Heart left ventricle (tissue), 16 donors: ENCODE data around the gene NPY1R. TPM values are rescaled to one million over a fixed set of nuclear protein-coding genes. Genes with fewer than 3 reads are reported as not detected.

Experiments used
- ATAC-seq, 4 donors: fragments of 200-7000 bp; cut with Tn5 transposase; one replicate each; pipeline ENCODE4 v1.9.1; 2020 to 2022; ENCODE audit warnings: moderate library complexity in 4 of 4, mild to moderate bottlenecking in 3 of 4, moderate number of reproducible peaks in 1 of 4
- DNase-seq, 5 donors: peaks; one replicate each; pipeline ENCODE4 v3.0.0-alpha.2; 2020
- H3K27ac ChIP-seq, 12 donors: fragments of 200-600 bp; sonication (generic) in 4 of 12; one replicate each; pipeline versions ENCODE4 v1.5.0 to v1.8.0; 2016 to 2022; ENCODE audit warnings: mild to moderate bottlenecking in 2 of 12
- H3K27me3 ChIP-seq, 9 donors: fragments of 200-600 bp; sonication (generic) in 2 of 9; one replicate each; pipeline versions ENCODE4 v1.5.1 to v1.8.0; 2016 to 2022; ENCODE audit warnings: mild to moderate bottlenecking in 3 of 9
- H3K36me3 ChIP-seq, 9 donors: fragments of 200-600 bp; sonication (generic) in 2 of 9; one replicate each; pipeline versions ENCODE4 v1.5.0 to v1.8.0; 2018 to 2022; ENCODE audit warnings: mild to moderate bottlenecking in 2 of 9
- H3K4me1 ChIP-seq, 12 donors: fragments of 200-600 bp; sonication (generic) in 4 of 12; one replicate each; pipeline versions ENCODE4 v1.5.0 to v1.8.0; 2016 to 2022; ENCODE audit warnings: mild to moderate bottlenecking in 3 of 12
- H3K4me3 ChIP-seq, 12 donors: fragments of 200-600 bp; sonication (generic) in 4 of 12; one replicate each; pipeline versions ENCODE4 v1.5.0 to v1.8.0; 2017 to 2022; ENCODE audit warnings: mild to moderate bottlenecking in 9 of 12, moderate library complexity in 4 of 12
- H3K9me3 ChIP-seq, 12 donors: fragments of 200-600 bp; sonication (generic) in 4 of 12; one replicate each; pipeline versions ENCODE4 v1.5.0 to v1.8.0; 2016 to 2022; ENCODE audit warnings: mild to moderate bottlenecking in 1 of 12
- POLR2A ChIP-seq, 2 donors: fragments of 450-650 bp; IDR thresholded peaks; one replicate each; pipeline ENCODE4 v1.6.1; 2017; ENCODE audit warnings: antibody characterized with exemption in 2 of 2, mild to moderate bottlenecking in 2 of 2, moderate library complexity in 2 of 2
- WGBS, 4 donors: extraction: QIAGEN DNeasy Blood & Tissue Kit in 2 of 4; methylation state at CpG; one replicate each; pipeline versions ENCODE4 v1.1.5 to v1.1.7; 2013 to 2018; 5-methylcytosine and 5-hydroxymethylcytosine counted together
- intact Hi-C, 10 donors: fragments of 100-400 bp; cut with DNase I; formaldehyde crosslinking; loops; one replicate each; pipeline versions ENCODE4 v1.11.1 to v1.14.2; 2022
- polyA plus RNA-seq, 2 donors: library from polyadenylated mRNA; stranded (reverse); fragments of 200-250 nt; gene quantifications; one replicate each; pipeline ENCODE4 v1.2.3, GENCODE V29; 2013
- total RNA-seq, 9 donors: library from RNA; depleted of rRNA in 2 of 9; stranded (reverse); fragments of >200 nt in 2 of 9; fragmentation: NEBNext Ultra II Directional in 3 of 9; extraction: Animal tissue kit (Norgen Biotek cat#: 25700) in 3 of 9; gene quantifications; one replicate each; pipeline versions ENCODE4 v1.1.0 to v1.2.4, GENCODE V29; 2016 to 2023
- TF ChIP-seq, protein P1 (sequence below), 12 donors: fragments of 200-600 bp; sonication (generic) in 4 of 12; IDR thresholded peaks; one replicate each; pipeline versions ENCODE4 v1.5.0 to v1.8.0; 2018 to 2022; ENCODE audit warnings: antibody characterized with exemption in 12 of 12, mild to moderate bottlenecking in 5 of 12
- donor health status: ischemic (EF 13 %, LVEDD 7.1; RV severe dilation, severe dysfunction).
- donor health status: healthy with polysubstance abuse.
- donor health status: DM: no; HTN: yes; CAD: no.
- donor health status: DM: no; HTN: no; CAD: no.
- donor health status: ischemic (EF 25% LVEDD 6.9; RV normal size, moderate dysfunction).
- donor health status: ischemic (EF 25% LVEDD 5.7; RV mildly dilated, moderate dysfunction).
- donor health status: healthy.
- donor health status: DM: yes; HTN: yes; CAD: no.
- donor health status: ischemic (EF 35%, LVEDD 5.7; RV mildly dilated, moderate dysfunction).
- donor health status: nonischemic (EF 11% LVEDD 7.7; RV severe dilation, severe dysfunction).
- donor health status: DM: yes; HTN: yes; CAD: no.
- donor health status: PGD.
- donor health status: ischemic (EF 29% LVEDD 5.4; RV normal size, mild dysfunction).
- donor health status: nonischemic (EF 23%, LVEDD 6.1; RV moderate dilation, normal function).

NPY1R gene
- total and polyA plus RNA-seq, 11 donors, result 0.19 to 2.5 (median 0.44) TPM

DNA sequence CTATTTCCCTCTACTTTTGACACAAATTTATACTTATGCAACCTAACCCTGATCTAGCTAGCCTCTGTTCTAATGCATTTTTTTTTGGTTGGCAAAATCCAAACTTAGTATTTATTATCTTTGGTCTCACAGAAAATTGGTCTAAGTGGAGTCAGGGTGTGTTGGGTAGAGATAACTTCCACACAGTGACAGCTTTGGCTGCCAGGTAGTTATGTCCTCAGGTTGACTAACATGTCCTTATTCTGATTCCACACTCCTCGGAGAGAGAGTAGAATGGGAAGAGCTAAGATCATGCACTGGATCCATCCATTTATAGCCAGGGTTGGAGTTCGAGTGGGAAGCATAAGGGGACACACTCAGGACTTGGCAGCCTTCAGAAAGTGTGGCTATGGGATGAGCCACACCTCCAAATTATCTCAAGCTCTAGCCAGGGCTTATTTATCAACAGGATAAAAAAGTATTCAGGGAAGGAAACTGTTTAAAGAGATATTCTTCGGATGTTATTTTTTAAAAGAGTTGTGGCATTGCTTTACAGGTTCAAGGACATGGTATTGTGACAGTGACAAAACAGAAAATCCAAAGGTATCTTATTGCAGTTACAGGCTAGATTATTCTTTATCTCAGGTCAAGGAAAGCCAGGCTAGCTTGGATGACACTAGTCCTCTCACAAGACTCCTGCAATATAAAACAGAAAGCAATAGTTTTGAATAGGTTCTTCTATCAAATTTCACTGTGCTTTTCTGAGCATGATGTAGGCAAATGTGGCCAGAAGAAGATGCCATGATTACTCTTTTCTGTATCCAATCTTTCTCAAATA, 51.5 kb downstream of the NPY1R start:
- TF ChIP-seq POLR2A (IDR thresholded peaks at IDR 0.05), result no peak
- TF ChIP-seq, protein P1, sequence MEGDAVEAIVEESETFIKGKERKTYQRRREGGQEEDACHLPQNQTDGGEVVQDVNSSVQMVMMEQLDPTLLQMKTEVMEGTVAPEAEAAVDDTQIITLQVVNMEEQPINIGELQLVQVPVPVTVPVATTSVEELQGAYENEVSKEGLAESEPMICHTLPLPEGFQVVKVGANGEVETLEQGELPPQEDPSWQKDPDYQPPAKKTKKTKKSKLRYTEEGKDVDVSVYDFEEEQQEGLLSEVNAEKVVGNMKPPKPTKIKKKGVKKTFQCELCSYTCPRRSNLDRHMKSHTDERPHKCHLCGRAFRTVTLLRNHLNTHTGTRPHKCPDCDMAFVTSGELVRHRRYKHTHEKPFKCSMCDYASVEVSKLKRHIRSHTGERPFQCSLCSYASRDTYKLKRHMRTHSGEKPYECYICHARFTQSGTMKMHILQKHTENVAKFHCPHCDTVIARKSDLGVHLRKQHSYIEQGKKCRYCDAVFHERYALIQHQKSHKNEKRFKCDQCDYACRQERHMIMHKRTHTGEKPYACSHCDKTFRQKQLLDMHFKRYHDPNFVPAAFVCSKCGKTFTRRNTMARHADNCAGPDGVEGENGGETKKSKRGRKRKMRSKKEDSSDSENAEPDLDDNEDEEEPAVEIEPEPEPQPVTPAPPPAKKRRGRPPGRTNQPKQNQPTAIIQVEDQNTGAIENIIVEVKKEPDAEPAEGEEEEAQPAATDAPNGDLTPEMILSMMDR (IDR thresholded peaks at IDR 0.05), result no peak
- H3K4me1 ChIP-seq, result no peaks in the 10 kb centered on the region
- H3K27ac ChIP-seq, result no peak overlapping the region
- no peak for DNase-seq
- H3K36me3 ChIP-seq, result no peaks in the 10 kb centered on the region
- WGBS, 4 donors, result 25 to 51% (median 35%) methylated on average over 2 to 3 of the region's 3 CpGs
- no peak overlapping the region for H3K4me3 ChIP-seq
- H3K9me3 ChIP-seq, result peaks cover 0 to 9% (median 0%) of the 10 kb centered on the region in 12 donors
- H3K27me3 ChIP-seq, result peaks cover 0 to 3% (median 0%) of the 10 kb centered on the region in 9 donors
- ATAC-seq, result no peak
- intact Hi-C loops, result no loop called here

DNA sequence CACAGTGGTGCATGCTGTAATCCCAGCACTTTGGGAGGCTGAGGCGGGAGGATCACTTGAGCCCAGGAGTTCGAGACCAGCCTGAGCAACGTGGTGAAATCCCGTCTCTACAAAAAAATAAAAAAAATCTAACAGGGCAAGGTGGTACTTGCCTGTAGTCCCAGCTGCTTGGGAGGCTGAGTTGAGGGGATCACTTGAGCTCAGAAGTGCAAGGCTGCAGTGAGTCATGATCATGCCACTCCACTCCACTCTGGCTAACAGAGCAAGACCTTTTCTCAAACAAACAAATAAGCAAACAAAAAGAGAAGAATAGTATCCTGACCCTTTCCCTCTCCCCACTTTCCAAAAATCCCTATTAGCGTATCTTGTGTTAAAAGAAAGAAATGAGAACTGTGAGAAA, 52.7 kb downstream of the NPY1R start:
- ATAC-seq (no peak), DNase-seq (no peak)
- Histone ChIP-seq H3K36me3 (no peaks in the 10 kb centered on the region), H3K27me3 (peaks cover 0 to 3% (median 0%) of the 10 kb centered on the region in 9 donors), H3K4me3 (no peak overlapping the region), H3K9me3 (peaks cover 0 to 9% (median 0%) of the 10 kb centered on the region in 12 donors), H3K4me1 (no peaks in the 10 kb centered on the region), H3K27ac (no peak overlapping the region)
- WGBS, 4 donors, result 69 to 89% (median 80%) methylated on average over 5 of the region's 5 CpGs
- intact Hi-C loops, result no loop called here
- TF ChIP-seq, protein P1 (IDR thresholded peaks at IDR 0.05), result no peak
- no peak for TF ChIP-seq POLR2A (IDR thresholded peaks at IDR 0.05)

DNA sequence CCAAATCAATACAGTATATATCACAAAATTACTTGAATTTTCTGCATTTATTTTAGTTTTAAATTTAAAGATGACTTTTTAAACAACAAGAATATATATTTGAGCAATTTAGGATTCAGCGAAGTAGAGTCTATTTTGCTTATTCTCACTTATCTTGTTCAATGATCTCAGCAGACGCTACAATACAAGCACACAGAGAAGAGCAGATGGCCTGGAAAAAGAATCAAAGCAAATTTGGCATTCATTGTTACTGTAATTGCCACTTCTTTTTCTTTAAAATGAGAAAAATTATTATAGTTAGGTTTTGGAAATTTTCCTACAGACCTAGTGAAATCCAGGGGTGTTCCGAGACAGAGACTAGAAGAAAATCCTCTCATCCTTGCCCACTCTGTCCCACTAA, 57.5 kb downstream of the NPY1R start:
- Histone ChIP-seq H3K36me3 (no peaks in the 10 kb centered on the region), H3K4me1 (no peaks in the 10 kb centered on the region), H3K27me3 (peaks cover 0 to 3% (median 0%) of the 10 kb centered on the region in 9 donors), H3K27ac (no peak overlapping the region), H3K4me3 (no peak overlapping the region), H3K9me3 (no peaks in the 10 kb centered on the region)
- 81 to 90% (median 87%) methylated on average over 3 of the region's 3 CpGs for WGBS, 4 donors
- DNase-seq, result no peak
- no peak for ATAC-seq
- no peak for TF ChIP-seq POLR2A (IDR thresholded peaks at IDR 0.05)
- TF ChIP-seq, protein P1 (IDR thresholded peaks at IDR 0.05), result no peak
- intact Hi-C loops, result no loop called here

Other genes starting within 250 kb of the NPY1R start
- gene NAF1, start 165.7 kb downstream of the NPY1R start, total RNA-seq, result 10 to 100 TPM in 8 of 9 donors, 1 to 10 TPM in 1; 9.9 to 14.0 (median 12.8) TPM
- gene NAF1, start 165.7 kb downstream of the NPY1R start, polyA plus RNA-seq, result 1 to 10 TPM; 1.6 to 7.4 TPM
- gene NPY5R, start 11.3 kb upstream of the NPY1R start, total RNA-seq, result under 1 TPM in 4 of 9 donors, not detected in 5; 0.16 to 0.52 (median 0.22) TPM
- gene NPY5R, start 11.3 kb upstream of the NPY1R start, polyA plus RNA-seq, result under 1 TPM; 0.04 to 0.11 TPM
- gene TKTL2, start 141.2 kb upstream of the NPY1R start, total RNA-seq, result not detected
- not detected for gene TKTL2, start 141.2 kb upstream of the NPY1R start, polyA plus RNA-seq
- gene TMA16, start 162.1 kb upstream of the NPY1R start, total RNA-seq, result 10 to 100 TPM in 7 of 9 donors, 1 to 10 TPM in 2; 8.3 to 16.9 (median 11.5) TPM
- 10 to 100 TPM in 1 of 2 donors, 1 to 10 TPM in 1; 6.1 to 16.6 TPM for gene TMA16, start 162.1 kb upstream of the NPY1R start, polyA plus RNA-seq